Cardiac fibroblast (primary cell): ENCODE results near the gene STARD10.

Experiments used
- DNase-seq, 2 donors: peaks; one replicate each; pipeline versions ENCODE4 v3.0.0 to v3.0.0-alpha.2; 2010; ENCODE audit warnings: low read depth in 2 of 2
- H3K4me3 ChIP-seq, 2 donors: replicated peaks in 1 of 2; 1 replicate in 1 of 2; 2 replicates in 1 of 2; pipeline ENCODE4 v1.5.1; 2011; ENCODE audit warnings: low read depth in 2 of 2, low read length in 2 of 2, mild to moderate bottlenecking in 2 of 2, moderate library complexity in 1 of 2
- TF ChIP-seq, protein P1 (sequence below): IDR thresholded peaks from one replicate; pipeline ENCODE4 v1.5.1; 2011; ENCODE audit warnings: low read depth, mild to moderate bottlenecking, low read length, inconsistent platforms

Gene STARD10

DNA sequence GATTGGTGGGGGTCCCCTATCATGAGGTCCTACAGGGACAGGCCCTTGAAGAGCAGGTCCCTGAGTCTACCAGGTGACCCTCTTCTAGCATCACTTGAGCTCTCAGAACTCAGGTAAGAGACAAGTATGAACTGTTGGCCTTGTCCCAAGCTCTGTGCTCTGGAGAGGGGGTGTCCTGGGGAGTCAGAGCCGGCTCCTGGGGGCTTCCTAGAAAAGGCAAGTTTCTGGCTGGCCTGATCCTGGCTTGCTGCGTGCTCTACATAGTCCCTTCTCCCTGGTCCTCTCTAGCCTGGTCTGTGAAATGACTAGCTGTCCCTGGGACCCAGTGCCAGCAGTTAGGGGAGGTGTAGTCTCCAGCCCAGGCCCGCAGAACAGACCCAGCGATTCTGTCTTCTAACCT, 31.8 kb upstream of the STARD10 start:
- DNase-seq, result no peak
- H3K4me3 ChIP-seq, result no peak overlapping the region
- TF ChIP-seq, protein P1, sequence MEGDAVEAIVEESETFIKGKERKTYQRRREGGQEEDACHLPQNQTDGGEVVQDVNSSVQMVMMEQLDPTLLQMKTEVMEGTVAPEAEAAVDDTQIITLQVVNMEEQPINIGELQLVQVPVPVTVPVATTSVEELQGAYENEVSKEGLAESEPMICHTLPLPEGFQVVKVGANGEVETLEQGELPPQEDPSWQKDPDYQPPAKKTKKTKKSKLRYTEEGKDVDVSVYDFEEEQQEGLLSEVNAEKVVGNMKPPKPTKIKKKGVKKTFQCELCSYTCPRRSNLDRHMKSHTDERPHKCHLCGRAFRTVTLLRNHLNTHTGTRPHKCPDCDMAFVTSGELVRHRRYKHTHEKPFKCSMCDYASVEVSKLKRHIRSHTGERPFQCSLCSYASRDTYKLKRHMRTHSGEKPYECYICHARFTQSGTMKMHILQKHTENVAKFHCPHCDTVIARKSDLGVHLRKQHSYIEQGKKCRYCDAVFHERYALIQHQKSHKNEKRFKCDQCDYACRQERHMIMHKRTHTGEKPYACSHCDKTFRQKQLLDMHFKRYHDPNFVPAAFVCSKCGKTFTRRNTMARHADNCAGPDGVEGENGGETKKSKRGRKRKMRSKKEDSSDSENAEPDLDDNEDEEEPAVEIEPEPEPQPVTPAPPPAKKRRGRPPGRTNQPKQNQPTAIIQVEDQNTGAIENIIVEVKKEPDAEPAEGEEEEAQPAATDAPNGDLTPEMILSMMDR, result no peak

DNA sequence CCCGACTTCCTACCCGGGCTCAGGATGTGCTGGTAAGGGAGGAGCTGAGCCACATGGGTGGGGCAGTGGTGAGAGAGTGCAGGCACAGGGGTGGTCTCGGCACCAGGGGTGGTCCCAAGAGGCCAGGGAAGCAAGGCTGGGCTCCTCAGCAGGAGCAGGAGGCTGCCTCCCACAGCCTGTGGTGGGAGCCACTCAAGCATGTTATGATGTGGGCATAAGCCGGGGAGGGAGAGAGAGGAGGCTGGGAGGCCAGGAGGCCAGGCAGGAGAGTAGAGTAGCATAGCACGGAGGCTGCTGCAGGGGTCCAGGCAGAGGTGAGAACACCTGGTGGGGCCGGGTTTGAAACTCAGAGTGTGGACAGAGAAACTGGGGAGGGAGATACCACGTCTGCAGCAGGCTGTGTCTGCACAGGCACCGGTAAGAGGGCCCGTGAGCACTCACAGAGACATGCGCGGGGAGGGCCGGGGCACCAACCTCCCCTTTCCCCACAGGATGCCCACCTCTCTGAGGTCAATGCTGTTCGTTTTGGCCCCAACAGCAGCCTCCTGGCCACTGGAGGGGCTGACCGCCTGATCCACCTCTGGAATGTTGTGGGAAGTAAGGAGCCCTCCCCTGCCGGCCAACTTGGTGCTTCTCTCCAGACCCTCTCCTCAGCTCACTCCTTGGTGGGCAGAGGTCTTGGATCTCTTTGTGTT, 31.1 kb upstream of the STARD10 start:
- TF ChIP-seq, protein P1, result no peak
- H3K4me3 ChIP-seq, result no peak overlapping the region
- no peak for DNase-seq

DNA sequence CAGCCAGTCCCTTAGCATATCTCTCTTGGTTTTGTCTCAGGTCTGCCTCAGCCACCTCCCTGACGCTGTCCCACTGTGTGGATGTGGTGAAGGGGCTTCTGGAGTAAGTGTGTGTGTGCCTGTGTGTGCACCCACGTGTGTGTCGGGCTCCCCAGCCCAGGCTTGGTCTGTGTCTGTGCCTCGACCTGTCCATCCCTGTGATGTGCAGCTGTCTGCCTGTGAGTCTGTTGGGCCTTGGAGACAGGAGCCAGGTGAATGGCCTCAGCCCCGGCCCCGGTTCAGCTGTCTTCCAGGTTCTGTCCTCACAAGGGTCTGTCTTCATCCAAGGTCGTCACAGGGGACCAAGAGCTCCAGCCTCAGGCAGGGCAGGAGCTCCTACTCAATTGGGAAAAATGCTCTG, 30.2 kb upstream of the STARD10 start:
- no peak for DNase-seq

DNA sequence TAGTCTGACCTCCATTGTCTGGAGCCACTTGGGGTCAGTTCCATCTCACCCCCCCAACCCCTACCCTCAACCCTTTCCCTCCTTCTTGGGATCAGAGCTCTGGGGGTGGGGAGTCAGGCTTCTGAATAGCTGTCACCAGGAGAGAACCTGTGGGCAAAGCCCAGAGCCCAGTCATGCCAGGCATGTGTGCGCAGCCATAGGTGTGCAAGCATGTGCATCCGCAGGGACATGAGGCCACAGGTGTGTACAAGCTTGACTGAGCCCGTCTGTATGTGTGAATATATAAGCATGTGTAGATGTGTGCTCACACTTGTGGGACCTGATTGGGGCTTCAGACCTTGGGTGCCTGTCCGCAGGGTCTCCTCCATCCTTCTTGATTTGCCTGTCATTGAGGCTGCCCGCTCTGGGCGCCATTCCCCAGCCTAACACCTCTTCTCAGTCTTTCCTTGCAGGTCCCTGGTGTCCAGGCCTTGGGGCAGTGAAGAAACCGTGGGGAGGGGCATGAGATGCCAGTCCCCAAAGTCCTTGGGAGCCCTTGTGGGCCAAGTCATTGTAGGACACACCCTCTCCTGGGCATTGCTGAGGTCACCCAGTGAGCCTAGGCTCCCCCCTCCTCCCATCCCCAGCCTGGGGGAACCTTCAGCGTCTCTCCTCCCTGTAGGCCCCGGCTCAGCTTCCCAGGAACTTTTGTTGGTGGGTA, 29.4 kb upstream of the STARD10 start:
- no peak for DNase-seq
- TF ChIP-seq, protein P1, result no peak
- H3K4me3 ChIP-seq, result no peak overlapping the region

More for the DNA sequence above, 30.2 kb upstream of the STARD10 start:
- no peak overlapping the region for H3K4me3 ChIP-seq
- TF ChIP-seq, protein P1, result no peak

DNA sequence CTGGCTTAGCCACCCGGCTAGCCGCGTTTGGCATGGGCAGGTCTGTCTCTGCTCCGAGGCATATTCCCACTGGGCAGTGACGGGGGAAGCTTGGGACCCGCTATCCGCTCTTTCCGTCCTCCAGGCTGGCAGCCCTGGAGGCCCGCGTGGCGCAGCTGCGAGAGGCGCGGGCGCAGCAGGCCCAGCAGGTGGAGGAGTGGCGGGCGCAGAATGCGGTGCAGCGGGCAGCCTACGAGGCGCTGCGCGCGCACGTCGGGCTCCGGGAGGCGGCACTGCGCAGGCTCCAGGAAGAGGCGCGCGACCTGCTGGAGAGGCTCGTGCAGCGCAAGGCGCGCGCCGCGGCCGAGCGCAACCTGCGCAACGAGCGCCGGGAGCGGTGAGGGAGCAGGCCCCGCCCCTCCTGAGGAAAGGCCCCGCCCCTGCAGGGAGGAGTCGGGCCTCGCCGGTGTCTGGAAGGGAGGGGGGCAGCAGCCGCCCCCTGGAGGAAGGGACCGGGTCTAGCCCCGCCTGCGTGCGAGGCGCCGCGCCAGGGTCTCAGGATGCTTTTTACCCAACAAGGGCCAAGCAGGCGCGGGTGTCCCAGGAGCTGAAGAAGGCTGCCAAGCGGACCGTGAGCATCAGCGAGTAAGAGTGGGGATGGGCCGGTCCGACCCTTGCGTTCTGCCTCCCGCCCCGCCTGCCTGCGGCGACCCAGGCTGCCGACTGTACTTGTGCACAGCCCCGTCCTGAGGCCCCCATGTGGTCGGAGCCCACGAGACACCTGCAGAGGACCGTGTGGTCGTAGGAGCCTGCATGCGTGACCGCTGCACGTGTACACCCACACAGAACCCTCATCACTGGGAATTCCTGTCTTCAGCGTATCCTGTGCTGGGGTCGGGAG, 28.3 kb upstream of the STARD10 start:
- peak overlapping the region; percentile 46 to 57 for H3K4me3 ChIP-seq
- peak; percentile 82 to 90 for DNase-seq
- TF ChIP-seq, protein P1, result no peak

DNA sequence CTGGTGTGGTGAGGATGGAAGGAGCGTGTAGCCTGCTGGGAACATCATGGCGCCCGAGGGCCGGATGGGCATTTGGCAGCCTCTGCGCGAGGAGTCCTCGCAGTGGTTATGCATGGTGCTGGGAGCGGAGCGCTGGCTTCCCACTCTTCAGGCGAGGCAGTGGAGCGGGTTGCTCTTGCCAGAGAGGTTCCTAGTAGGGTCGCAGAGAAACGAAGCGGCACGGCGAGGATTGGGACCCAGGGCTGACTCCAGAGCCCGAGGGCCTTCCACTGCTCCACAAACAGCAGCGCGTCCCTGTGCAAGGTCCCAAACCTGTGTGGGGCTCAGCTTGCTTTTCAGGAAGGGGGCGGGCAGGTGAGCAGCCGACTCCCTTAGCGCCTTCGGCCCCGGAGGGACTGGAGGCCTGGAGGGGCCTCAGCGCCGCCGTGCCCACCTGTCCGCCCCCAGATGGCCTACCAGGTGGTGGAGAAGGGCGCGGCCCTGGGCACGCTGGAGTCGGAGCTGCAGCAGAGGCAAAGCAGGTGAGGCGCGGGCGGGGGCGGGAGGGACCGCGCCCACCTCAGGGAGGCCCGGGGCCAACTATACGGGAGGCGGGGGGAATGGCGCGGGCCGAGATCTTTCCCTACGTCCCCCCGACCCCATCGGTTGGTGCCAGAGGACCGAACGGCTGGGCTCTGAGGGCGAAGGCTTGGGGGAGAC, 27.5 kb upstream of the STARD10 start:
- TF ChIP-seq, protein P1, result no peak
- H3K4me3 ChIP-seq, result peak overlapping the region; percentile 46 to 57
- no peak for DNase-seq
